Measurements from ENCODE around the gene ACBD7. TPM values are rescaled to one million over a fixed set of nuclear protein-coding genes. Genes with fewer than 3 reads are reported as not detected.

Gene ACBD7
- total and polyA plus RNA-seq, 2 of the 8 experiments (the other 6 are each of a cell fraction or from before 2014, with no cell fraction given) = 9.0 to 17.8 TPM

DNA sequence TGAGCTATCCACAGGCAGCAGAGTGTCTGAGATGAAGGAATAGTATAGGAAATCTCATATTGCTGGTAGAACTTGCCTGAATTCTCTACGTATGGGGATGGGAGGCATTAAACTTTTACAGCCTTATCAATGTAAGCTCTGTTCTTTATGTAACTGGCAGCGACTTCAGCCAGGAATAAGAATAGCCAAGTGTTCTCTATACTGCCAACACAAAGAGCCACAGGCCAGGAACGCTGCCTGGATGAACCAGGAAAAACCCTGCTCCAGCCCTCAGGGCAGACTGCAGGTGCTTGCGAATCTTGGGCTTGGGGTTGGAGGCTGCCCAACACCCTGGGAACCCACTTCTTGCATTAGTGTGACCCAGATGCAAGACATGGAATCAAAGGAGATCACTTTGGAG, 50.9 kb downstream of the ACBD7 start:
- Histone ChIP-seq H3K9me3 (ENCODE audit: insufficient read depth in 2 of 2, low read depth in 1 of 2, low read length in 1 of 2) (no peaks in the 10 kb centered on the region), H2AK5ac (ENCODE audit: low read depth, low read length) (no peak overlapping the region), H3K27me3 (replicated peaks in 1 of 4; ENCODE audit: control insufficient read depth in 3 of 4, extremely low read depth in 1 of 4, insufficient read depth in 3 of 4, low read length in 3 of 4) (no peaks in the 10 kb centered on the region; a peak in 1 of 7 replicates), H3K27ac (ENCODE audit: low read depth, low read length) (no peak overlapping the region), H3K14ac (ENCODE audit: insufficient read length) (no peak overlapping the region), H2BK120ac (replicated peaks; ENCODE audit: low read depth, low read length) (no peak overlapping the region), H3K4me3 (ENCODE audit: extremely low read depth in 1 of 4, insufficient read depth in 2 of 4, low read depth in 3 of 4, low read length in 4 of 4) (no peak overlapping the region), H3K18ac (ENCODE audit: extremely low read depth, low read length) (no peak overlapping the region), H4K20me1 (replicated peaks in 1 of 2; ENCODE audit: control insufficient read depth in 1 of 2, insufficient read depth in 2 of 2, low read length in 2 of 2) (no peaks in the 10 kb centered on the region), H3K4me2 (ENCODE audit: insufficient read depth in 1 of 2, low read depth in 2 of 2, low read length in 2 of 2) (no peak overlapping the region), H2BK12ac (ENCODE audit: low read depth, low read length) (no peak overlapping the region), H3K79me1 (ENCODE audit: low read depth, low read length) (no peaks in the 10 kb centered on the region), H3K4ac (replicated peaks; ENCODE audit: insufficient read length, low read depth, low read length) (no peak overlapping the region), H3K36me3 (ENCODE audit: control insufficient read depth in 2 of 4, insufficient read depth in 4 of 4, low read length in 3 of 4) (no peaks in the 10 kb centered on the region), H4K8ac (ENCODE audit: extremely low read depth, insufficient read depth, low read length) (no peak overlapping the region), H3K56ac (replicated peaks; ENCODE audit: insufficient read length, low read depth, low read length) (no peak overlapping the region), H2BK20ac (ENCODE audit: low read length) (no peak overlapping the region), H2AFZ (ENCODE audit: low read length) (no peak overlapping the region), H2BK15ac (ENCODE audit: low read length) (no peak overlapping the region), H3K79me2 (ENCODE audit: control insufficient read depth in 1 of 2, insufficient read depth in 2 of 2, low read length in 2 of 2) (no peaks in the 10 kb centered on the region), H4K5ac (ENCODE audit: insufficient read length, low read depth, low read length) (no peak overlapping the region), H3K23ac (ENCODE audit: insufficient read length) (no peak overlapping the region), H4K91ac (replicated peaks; ENCODE audit: insufficient read length, low read length) (no peak overlapping the region), H3K4me1 (replicated peaks in 1 of 4; ENCODE audit: control insufficient read depth in 3 of 4, insufficient read depth in 4 of 4, low read length in 3 of 4) (no peaks in the 10 kb centered on the region), H2BK5ac (ENCODE audit: low read depth, low read length) (no peak overlapping the region), H3K9ac (replicated peaks in 1 of 4; ENCODE audit: extremely low read depth in 1 of 4, low read depth in 3 of 4, low read length in 3 of 4) (no peak overlapping the region), H3K23me2 (ENCODE audit: low read depth, low read length) (no peaks in the 10 kb centered on the region)
- no peak for FAIRE-seq
- TF ChIP-seq RAD21 (IDR thresholded peaks at IDR 0.05 in 1 of 2, conservative IDR thresholded peaks at IDR 0.05 in 1 of 2; ENCODE audit: low read depth in 2 of 2, low read length in 2 of 2) (no peak), KDM5A (IDR thresholded peaks at IDR 0.05; ENCODE audit: low read length) (no peak), SP4 (IDR thresholded peaks at IDR 0.05; ENCODE audit: low read length) (no peak), SRF (IDR thresholded peaks at IDR 0.05; ENCODE audit: low read depth, low read length) (no peak), CBX5 (IDR thresholded peaks at IDR 0.05; ENCODE audit: low read depth, low read length) (no peak), POLR2AphosphoS5 (IDR thresholded peaks at IDR 0.05; ENCODE audit: low read depth, low read length) (no peak)
- TF ChIP-seq, protein P1, sequence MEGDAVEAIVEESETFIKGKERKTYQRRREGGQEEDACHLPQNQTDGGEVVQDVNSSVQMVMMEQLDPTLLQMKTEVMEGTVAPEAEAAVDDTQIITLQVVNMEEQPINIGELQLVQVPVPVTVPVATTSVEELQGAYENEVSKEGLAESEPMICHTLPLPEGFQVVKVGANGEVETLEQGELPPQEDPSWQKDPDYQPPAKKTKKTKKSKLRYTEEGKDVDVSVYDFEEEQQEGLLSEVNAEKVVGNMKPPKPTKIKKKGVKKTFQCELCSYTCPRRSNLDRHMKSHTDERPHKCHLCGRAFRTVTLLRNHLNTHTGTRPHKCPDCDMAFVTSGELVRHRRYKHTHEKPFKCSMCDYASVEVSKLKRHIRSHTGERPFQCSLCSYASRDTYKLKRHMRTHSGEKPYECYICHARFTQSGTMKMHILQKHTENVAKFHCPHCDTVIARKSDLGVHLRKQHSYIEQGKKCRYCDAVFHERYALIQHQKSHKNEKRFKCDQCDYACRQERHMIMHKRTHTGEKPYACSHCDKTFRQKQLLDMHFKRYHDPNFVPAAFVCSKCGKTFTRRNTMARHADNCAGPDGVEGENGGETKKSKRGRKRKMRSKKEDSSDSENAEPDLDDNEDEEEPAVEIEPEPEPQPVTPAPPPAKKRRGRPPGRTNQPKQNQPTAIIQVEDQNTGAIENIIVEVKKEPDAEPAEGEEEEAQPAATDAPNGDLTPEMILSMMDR (IDR thresholded peaks at IDR 0.05; ENCODE audit: control extremely low read depth in 1 of 3, insufficient read depth in 1 of 3, low read depth in 1 of 3, low read length in 3 of 3) = no peak
- CTCF ChIA-PET (ENCODE audit: partially characterized antibody) = interaction anchor here (1.2 kb wide), 1 partner anchor 26 kb away, joined by 3 read pairs; no protein-coding TSS in a partner anchor
- POLR2A ChIA-PET (ENCODE audit: partially characterized antibody) = no interaction called here
- WGBS, 2 experiments (ENCODE audit: extremely low coverage in 1 of 2, insufficient coverage in 1 of 2, insufficient read length in 1 of 2, insufficient replicate concordance in 2 of 2, low coverage in 1 of 2, low lambda C conversion rate in 2 of 2, missing lambda C conversion rate in 1 of 2) = 86% methylated on average over 4 of the region's 4 CpGs; no CpG with 5 or more reads in 1 of the 2 experiments
- no peak for DNase-seq (ENCODE audit: low read depth in 1 of 2, low spot score in 2 of 2)

Data from H1 (cell line).